Mucosa of descending colon (tissue), 3 donors: ENCODE data around the gene TMC8. TPM values are rescaled to one million over a fixed set of nuclear protein-coding genes. Genes with fewer than 3 reads are reported as not detected.

Experiments
- ATAC-seq: fragments of 200-7000 bp; cut with Tn5 transposase; one replicate; pipeline ENCODE4 v1.9.1; 2020; ENCODE audit warnings: mild to moderate bottlenecking, moderate library complexity
- DNase-seq, 3 donors: peaks; one replicate each; pipeline ENCODE4 v3.0.0-alpha.2; 2020
- H3K36me3 ChIP-seq: fragments of 200-600 bp; one replicate; pipeline ENCODE4 v1.8.0; 2021; ENCODE audit warnings: low read depth, mild to moderate bottlenecking
- H3K4me1 ChIP-seq: fragments of 200-600 bp; one replicate; pipeline ENCODE4 v1.8.0; 2021; ENCODE audit warnings: low read depth, mild to moderate bottlenecking
- H3K4me3 ChIP-seq: fragments of 200-600 bp; one replicate; pipeline ENCODE4 v1.8.0; 2021; ENCODE audit warnings: mild to moderate bottlenecking
- H3K9me3 ChIP-seq: fragments of 200-600 bp; one replicate; pipeline ENCODE4 v1.8.0; 2021; ENCODE audit warnings: mild to moderate bottlenecking
- intact Hi-C, 2 donors: fragments of 100-400 bp; cut with DNase I in 1 of 2; cut with micrococcal nuclease in 1 of 2; formaldehyde crosslinking; loops; one replicate each; pipeline versions ENCODE4 v1.11.0 to v1.11.1; 2022; cut with DNase I, micrococcal nuclease
- total RNA-seq, 3 donors: library from RNA; stranded (reverse); fragmentation: NEBNext Ultra II Directional in 2 of 3; extraction: Animal tissue kit (Norgen Biotek cat#: 25700) in 2 of 3; gene quantifications; one replicate each; pipeline versions ENCODE4 v1.2.1 to v1.2.4, GENCODE V29; 2021 to 2023
- TF ChIP-seq, protein P1 (sequence below): fragments of 200-600 bp; IDR thresholded peaks from one replicate; pipeline ENCODE4 v1.8.0; 2022; ENCODE audit warnings: antibody characterized with exemption, mild to moderate bottlenecking
- donor health status: DM: no; HTN: no; CAD: no; lungs with moderate emphysema.
- donor health status: DM: no; HTN: no; CAD: no.
- donor health status: DM: no; HTN: yes; CAD: no.

The TMC8 gene
- total RNA-seq, 3 donors from 2014 or later: 6.0 to 11.4 (median 8.5) TPM

DNA sequence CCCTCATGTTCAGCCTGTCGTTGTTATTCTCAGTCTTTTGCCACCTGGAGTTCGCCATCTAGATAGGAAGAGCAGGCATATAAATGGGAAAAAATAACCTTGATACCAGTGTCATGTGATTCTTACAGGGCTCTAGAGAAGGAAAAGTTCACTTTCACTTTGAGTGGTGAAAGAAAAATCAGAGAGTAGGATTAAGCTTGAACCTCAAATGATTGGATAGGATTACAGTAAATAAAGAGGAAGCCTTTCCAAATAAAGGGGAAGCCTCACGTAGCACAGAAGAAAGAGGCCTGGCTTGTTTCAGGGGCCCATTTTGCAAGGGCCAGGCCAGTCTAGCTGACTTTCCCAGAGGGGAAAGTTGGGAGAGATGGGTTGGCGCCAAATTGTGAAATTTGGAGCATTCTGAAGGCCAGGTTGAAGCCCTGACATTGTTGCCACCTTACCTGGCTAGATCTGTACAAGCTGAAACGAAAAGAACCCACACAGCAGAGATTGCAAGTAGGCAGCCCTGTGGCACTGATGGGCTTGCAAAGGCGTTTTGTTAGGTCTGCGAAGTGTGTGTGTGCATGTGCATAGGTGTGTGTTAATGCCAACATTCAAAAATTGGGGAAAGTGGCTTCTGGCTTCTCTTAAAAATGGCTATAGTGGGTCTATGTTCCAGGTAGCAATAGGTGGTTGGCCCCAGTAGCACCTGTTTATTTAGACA, 40.8 kb upstream of the TMC8 start:
- ATAC-seq (no peak), DNase-seq (no peak)
- H3K36me3 ChIP-seq: no peaks in the 10 kb centered on the region
- no peaks in the 10 kb centered on the region for H3K9me3 ChIP-seq
- no peak overlapping the region for H3K4me3 ChIP-seq
- intact Hi-C loops: no loop called here
- H3K4me1 ChIP-seq: no peaks in the 10 kb centered on the region
- TF ChIP-seq, protein P1, sequence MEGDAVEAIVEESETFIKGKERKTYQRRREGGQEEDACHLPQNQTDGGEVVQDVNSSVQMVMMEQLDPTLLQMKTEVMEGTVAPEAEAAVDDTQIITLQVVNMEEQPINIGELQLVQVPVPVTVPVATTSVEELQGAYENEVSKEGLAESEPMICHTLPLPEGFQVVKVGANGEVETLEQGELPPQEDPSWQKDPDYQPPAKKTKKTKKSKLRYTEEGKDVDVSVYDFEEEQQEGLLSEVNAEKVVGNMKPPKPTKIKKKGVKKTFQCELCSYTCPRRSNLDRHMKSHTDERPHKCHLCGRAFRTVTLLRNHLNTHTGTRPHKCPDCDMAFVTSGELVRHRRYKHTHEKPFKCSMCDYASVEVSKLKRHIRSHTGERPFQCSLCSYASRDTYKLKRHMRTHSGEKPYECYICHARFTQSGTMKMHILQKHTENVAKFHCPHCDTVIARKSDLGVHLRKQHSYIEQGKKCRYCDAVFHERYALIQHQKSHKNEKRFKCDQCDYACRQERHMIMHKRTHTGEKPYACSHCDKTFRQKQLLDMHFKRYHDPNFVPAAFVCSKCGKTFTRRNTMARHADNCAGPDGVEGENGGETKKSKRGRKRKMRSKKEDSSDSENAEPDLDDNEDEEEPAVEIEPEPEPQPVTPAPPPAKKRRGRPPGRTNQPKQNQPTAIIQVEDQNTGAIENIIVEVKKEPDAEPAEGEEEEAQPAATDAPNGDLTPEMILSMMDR: no peak

DNA sequence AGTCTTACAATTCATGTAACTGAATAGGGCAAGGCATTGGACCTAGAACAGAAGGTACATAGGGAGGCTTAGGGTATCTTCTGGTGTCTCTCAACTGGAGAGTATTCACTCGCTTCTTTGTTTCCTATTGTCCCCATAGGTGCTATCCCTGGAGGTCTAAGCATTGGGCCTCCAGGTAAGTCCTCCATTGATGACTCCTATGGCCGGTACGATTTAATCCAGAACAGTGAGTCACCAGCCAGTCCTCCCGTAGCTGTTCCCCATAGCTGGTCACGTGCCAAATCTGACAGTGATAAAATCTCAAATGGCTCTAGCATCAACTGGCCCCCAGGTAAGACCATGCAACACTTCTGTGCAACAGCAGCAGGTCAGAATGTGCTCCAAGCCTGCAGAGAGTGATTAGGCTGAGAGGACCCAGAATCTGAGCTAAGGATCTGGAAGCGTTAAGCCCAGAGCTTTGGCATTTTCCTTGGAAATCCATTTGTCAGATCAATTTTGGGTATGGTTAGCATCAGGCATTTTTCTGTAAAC, 37.7 kb upstream of the TMC8 start:
- Histone ChIP-seq H3K4me1 (no peaks in the 10 kb centered on the region), H3K36me3 (no peaks in the 10 kb centered on the region), H3K9me3 (no peaks in the 10 kb centered on the region), H3K4me3 (no peak overlapping the region)
- TF ChIP-seq, protein P1: no peak
- no peak for DNase-seq
- no peak for ATAC-seq
- intact Hi-C loops: no loop called here

DNA sequence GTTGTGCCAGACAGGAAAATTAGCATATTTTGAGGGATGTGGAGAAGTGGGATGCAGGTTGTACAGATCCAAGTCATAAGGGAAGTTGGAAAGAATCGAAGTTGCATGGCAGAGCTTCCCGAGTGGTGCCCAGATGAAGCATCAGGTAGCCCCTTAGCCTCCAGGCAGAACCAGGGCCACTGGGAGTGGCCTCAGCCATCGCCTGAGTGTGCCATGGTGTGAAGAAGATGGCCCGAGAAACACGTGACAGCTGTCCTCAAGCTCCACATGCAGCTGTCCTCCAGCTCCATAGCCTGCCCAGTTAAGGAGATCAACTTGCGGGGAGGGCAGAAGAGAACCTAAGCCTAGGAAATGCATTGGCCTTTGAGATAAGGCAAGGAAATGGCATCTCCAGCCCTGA, 35.5 kb upstream of the TMC8 start:
- intact Hi-C loops: no loop called here

DNA sequence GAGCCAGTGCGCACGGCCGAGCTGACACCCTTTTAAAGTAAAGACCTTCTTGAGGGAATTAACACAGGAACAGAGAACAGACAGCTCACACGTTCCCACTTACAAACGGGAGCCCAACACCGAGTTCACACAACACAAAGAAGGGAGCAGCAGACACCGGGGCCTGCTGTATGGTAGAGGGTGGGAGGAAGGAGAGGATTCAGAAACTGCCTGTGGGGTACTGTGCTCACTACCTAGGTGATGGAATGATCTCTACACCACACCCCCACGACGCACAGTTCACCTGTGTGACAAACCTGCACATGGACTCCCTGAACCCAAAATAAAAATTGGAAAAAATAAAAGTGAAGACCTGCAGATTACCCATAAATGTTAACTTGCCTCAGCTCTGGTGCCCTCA, 34.5 kb upstream of the TMC8 start:
- DNase-seq (no peak), ATAC-seq (no peak)
- intact Hi-C loops: no loop called here
- H3K4me3 ChIP-seq: no peak overlapping the region
- H3K9me3 ChIP-seq: no peaks in the 10 kb centered on the region
- TF ChIP-seq, protein P1: no peak
- H3K4me1 ChIP-seq: no peaks in the 10 kb centered on the region
- H3K36me3 ChIP-seq: no peaks in the 10 kb centered on the region

More for the DNA sequence above, 35.5 kb upstream of the TMC8 start:
- no peaks in the 10 kb centered on the region for H3K4me1 ChIP-seq
- no peaks in the 10 kb centered on the region for H3K9me3 ChIP-seq
- TF ChIP-seq, protein P1: no peak
- DNase-seq (no peak), ATAC-seq (no peak)
- no peak overlapping the region for H3K4me3 ChIP-seq
- H3K36me3 ChIP-seq: no peaks in the 10 kb centered on the region

DNA sequence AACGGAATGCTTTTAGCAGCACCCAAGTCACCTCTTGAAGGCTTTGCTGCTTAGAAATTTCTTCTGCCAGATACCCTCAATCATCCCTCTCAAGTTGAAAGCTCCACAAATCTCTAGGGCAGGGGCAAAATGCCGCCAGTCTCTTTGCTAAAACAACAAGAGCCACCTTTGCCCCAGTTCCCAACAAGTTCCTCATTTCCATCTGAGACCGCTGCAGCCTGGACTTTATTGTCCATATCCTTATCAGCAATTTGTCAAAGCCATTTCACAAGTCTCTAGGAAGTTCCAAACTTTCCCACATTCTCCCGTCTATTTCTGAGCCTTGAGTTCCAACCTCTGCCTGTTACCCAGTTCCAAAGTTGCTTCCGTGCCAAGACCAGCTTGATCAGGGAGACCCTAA, 29.5 kb upstream of the TMC8 start:
- no peak for DNase-seq
- H3K36me3 ChIP-seq: no peaks in the 10 kb centered on the region
- intact Hi-C loops: no loop called here

More for the DNA sequence above, 29.5 kb upstream of the TMC8 start:
- Histone ChIP-seq H3K4me1 (no peaks in the 10 kb centered on the region), H3K4me3 (no peak overlapping the region), H3K9me3 (no peaks in the 10 kb centered on the region)
- ATAC-seq: peak; percentile 45
- TF ChIP-seq, protein P1: no peak
